B cell (primary cell): ENCODE measurements around the gene ZFR. TPM values are rescaled to one million over a fixed set of nuclear protein-coding genes. Genes with fewer than 3 reads are reported as not detected.

Experiments
- ATAC-seq: fragments of 200-7000 bp; cut with Tn5 transposase; one replicate; pipeline ENCODE4 v1.10.0; 2021; ENCODE audit warnings: low read depth, mild to moderate bottlenecking, moderate number of reproducible peaks, moderate library complexity
- CTCF ChIA-PET: fragments of 350-600 bp; sonication (Branson Sonifier 250); formaldehyde crosslinking; loops from one replicate; lab custom pipeline; 2021; ENCODE audit warnings: antibody characterized with exemption, inconsistent platforms; lab: Charles Lee
- POLR2A ChIA-PET: fragments of 350-600 bp; sonication (Branson Sonifier 250); formaldehyde crosslinking; loops from one replicate; lab custom pipeline; 2021; ENCODE audit warnings: antibody characterized with exemption; lab: Charles Lee
- DNase-seq: peaks from one replicate; pipeline ENCODE4 v3.0.0; 2013
- H2AFZ ChIP-seq: 2 replicates; pipeline ENCODE4 v1.6.1; 2012; ENCODE audit warnings: mild to moderate bottlenecking, low read depth, low read length; ENCODE audit not compliant: insufficient read depth, poor library complexity, severe bottlenecking
- H3K27ac ChIP-seq, 2 donors: 1 replicate in 1 of 2; 2 replicates in 1 of 2; pipeline ENCODE4 v1.5.1; 2012 to 2013; ENCODE audit warnings: low read length in 2 of 2, mild to moderate bottlenecking in 2 of 2, moderate library complexity in 1 of 2
- H3K27me3 ChIP-seq, 4 experiments: fragments of 200-600 bp in 1 of 4; sonication (generic) in 1 of 4; replicated peaks in 1 of 4; 1 replicate in 2 of 4; 2 replicates in 2 of 4; pipeline versions ENCODE4 v1.6.1 to v1.7.0; 2013 to 2016; ENCODE audit warnings: low read length in 3 of 4, mild to moderate bottlenecking in 2 of 4, mixed read lengths in 1 of 4, moderate library complexity in 1 of 4; ENCODE audit not compliant: insufficient read depth in 4 of 4, control insufficient read depth in 3 of 4; ENCODE audit errors: control extremely low read depth in 1 of 4
- H3K36me3 ChIP-seq, 2 experiments: replicated peaks in 1 of 2; 1 replicate in 1 of 2; 2 replicates in 1 of 2; pipeline versions ENCODE4 v1.6.1 to v1.7.1; 2013; ENCODE audit warnings: low read length in 1 of 2; ENCODE audit not compliant: insufficient read depth in 2 of 2, control insufficient read depth in 1 of 2; ENCODE audit errors: control extremely low read depth in 1 of 2, extremely low read depth in 1 of 2
- H3K4me1 ChIP-seq, 2 donors: fragments of 200-600 bp in 1 of 2; sonication (generic) in 1 of 2; 1 replicate in 1 of 2; 2 replicates in 1 of 2; pipeline versions ENCODE4 v1.5.1 to v1.6.1; 2013 to 2017; ENCODE audit warnings: low read length in 2 of 2; ENCODE audit not compliant: control insufficient read depth in 2 of 2, insufficient read depth in 2 of 2
- H3K4me2 ChIP-seq: replicated peaks from 2 replicates; pipeline ENCODE3; 2012; ENCODE audit warnings: mild to moderate bottlenecking, low read depth, low read length; ENCODE audit not compliant: poor library complexity, severe bottlenecking
- H3K4me3 ChIP-seq, 5 experiments: fragments of 200-600 bp in 1 of 5; sonication (generic) in 1 of 5; 1 replicate in 3 of 5; 2 replicates in 2 of 5; pipeline versions ENCODE4 v1.5.1 to v1.7.0; 2011 to 2016; ENCODE audit warnings: low read length in 4 of 5, mild to moderate bottlenecking in 4 of 5, low read depth in 2 of 5, control low read depth in 1 of 5, moderate library complexity in 1 of 5; ENCODE audit not compliant: insufficient read depth in 1 of 5; ENCODE audit errors: control extremely low read depth in 1 of 5, extremely low read depth in 1 of 5
- H3K79me2 ChIP-seq: fragments of 200-600 bp; sonication (generic); one replicate; pipeline ENCODE4 v1.6.0; 2016; ENCODE audit warnings: low read length; ENCODE audit not compliant: control insufficient read depth, insufficient read depth
- H3K9ac ChIP-seq: fragments of 200-600 bp; sonication (generic); 2 replicates; pipeline ENCODE4 v1.6.1; 2017; ENCODE audit warnings: mild to moderate bottlenecking, low read length, moderate library complexity
- H3K9me3 ChIP-seq, 3 donors: one replicate each; pipeline versions ENCODE4 v1.6.1 to v1.7.1; 2013; ENCODE audit warnings: low read length in 2 of 3; ENCODE audit not compliant: control insufficient read depth in 2 of 3, insufficient read depth in 1 of 3; ENCODE audit errors: control extremely low read depth in 1 of 3
- H4K20me1 ChIP-seq: 2 replicates; pipeline ENCODE4 v1.6.0; 2012; ENCODE audit warnings: mild to moderate bottlenecking, low read length; ENCODE audit not compliant: insufficient read depth, control insufficient read depth, poor library complexity, severe bottlenecking
- H3K27ac Mint-ChIP-seq: one replicate; pipeline ENCODE4 v1.8.0; 2021; ENCODE audit warnings: mixed read lengths
- H3K27me3 Mint-ChIP-seq: one replicate; pipeline ENCODE4 v1.8.0; 2021; ENCODE audit warnings: mixed read lengths
- H3K4me1 Mint-ChIP-seq: one replicate; pipeline ENCODE4 v1.8.0; 2021; ENCODE audit warnings: mixed read lengths
- H3K4me3 Mint-ChIP-seq: one replicate; pipeline ENCODE4 v1.8.0; 2021; ENCODE audit warnings: mixed read lengths
- H3K9me3 Mint-ChIP-seq: one replicate; pipeline ENCODE4 v1.8.0; 2022; ENCODE audit warnings: mixed read lengths; ENCODE audit not compliant: insufficient read depth
- EZH2 ChIP-seq: IDR thresholded peaks from 2 replicates; pipeline ENCODE4 v1.6.1; 2012; ENCODE audit warnings: borderline replicate concordance, low read depth, mild to moderate bottlenecking, moderate library complexity, low read length; ENCODE audit not compliant: insufficient read depth, poor library complexity, severe bottlenecking
- WGBS: methylation state at CpG from one replicate; pipeline ENCODE4 v1.1.5; 2013; ENCODE audit warnings: missing lambda C conversion rate; ENCODE audit not compliant: insufficient coverage; 5-methylcytosine and 5-hydroxymethylcytosine counted together
- intact Hi-C: fragments of 100-400 bp; cut with micrococcal nuclease; formaldehyde crosslinking; loops from one replicate; pipeline ENCODE4 v1.10.0; 2022
- polyA plus RNA-seq: library from polyadenylated mRNA; depleted of rRNA; stranded (reverse); fragments of >200 nt; gene quantifications from 2 replicates; pipeline ENCODE4 v1.2.3, GENCODE V29; 2012
- total RNA-seq, 2 donors: library from RNA; stranded (reverse); fragments of 120-200 nt in 1 of 2; gene quantifications; 1 replicate in 1 of 2; 2 replicates in 1 of 2; pipeline versions ENCODE4 v1.2.3 to v1.2.4, GENCODE V29; 2013 to 2022
- TF ChIP-seq, protein P1 (sequence below): fragments of 200-600 bp; IDR thresholded peaks from one replicate; pipeline ENCODE4 v1.8.0; 2022; ENCODE audit warnings: antibody characterized with exemption, mild to moderate bottlenecking

ZFR gene
- total and polyA plus RNA-seq, 2 donors (not counting 1 experiment from before 2014, with no cell fraction given): 31.4 to 69.0 TPM

DNA sequence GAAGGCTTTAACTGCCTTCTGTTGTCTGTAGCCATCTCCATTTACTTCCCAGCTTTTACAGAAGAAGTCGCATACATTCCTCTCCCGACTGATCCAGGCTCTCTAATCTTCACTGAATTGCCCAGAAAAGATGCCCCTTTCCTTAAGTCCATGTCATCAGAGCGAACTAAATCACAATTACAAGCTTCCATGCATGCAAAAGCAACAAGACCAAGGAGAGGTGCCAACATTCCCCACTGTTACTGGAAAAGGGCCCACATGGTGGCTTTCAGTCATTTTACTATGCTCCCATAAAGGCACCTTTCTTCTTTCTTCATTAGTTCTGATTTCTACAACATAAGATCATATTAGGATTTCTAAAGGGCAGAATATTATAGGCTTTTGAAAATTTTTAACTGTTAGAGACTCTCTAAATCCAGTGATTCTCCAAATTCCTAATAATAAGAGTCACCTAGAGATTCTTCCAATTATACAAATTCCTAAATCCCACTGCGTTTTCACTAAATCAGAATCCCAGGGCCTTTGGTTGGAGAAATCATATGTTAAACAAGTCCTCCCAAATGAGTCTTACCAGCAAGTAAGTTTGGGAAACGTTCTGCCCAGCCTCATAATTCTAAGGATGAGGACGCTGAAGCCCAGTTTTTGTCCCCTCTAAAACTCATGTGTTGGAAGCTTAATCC is 17.0 kb upstream of the ZFR start:
- no peak for TF ChIP-seq EZH2
- TF ChIP-seq, protein P1, sequence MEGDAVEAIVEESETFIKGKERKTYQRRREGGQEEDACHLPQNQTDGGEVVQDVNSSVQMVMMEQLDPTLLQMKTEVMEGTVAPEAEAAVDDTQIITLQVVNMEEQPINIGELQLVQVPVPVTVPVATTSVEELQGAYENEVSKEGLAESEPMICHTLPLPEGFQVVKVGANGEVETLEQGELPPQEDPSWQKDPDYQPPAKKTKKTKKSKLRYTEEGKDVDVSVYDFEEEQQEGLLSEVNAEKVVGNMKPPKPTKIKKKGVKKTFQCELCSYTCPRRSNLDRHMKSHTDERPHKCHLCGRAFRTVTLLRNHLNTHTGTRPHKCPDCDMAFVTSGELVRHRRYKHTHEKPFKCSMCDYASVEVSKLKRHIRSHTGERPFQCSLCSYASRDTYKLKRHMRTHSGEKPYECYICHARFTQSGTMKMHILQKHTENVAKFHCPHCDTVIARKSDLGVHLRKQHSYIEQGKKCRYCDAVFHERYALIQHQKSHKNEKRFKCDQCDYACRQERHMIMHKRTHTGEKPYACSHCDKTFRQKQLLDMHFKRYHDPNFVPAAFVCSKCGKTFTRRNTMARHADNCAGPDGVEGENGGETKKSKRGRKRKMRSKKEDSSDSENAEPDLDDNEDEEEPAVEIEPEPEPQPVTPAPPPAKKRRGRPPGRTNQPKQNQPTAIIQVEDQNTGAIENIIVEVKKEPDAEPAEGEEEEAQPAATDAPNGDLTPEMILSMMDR: no peak
- peaks cover 2% of the 10 kb centered on the region for H3K27me3 Mint-ChIP-seq
- DNase-seq (no peak), ATAC-seq (no peak)
- no peak overlapping the region for H3K9ac ChIP-seq
- H3K27ac Mint-ChIP-seq: no peak overlapping the region
- H4K20me1 ChIP-seq: no peaks in the 10 kb centered on the region
- H3K9me3 Mint-ChIP-seq: no peaks in the 10 kb centered on the region
- H2AFZ ChIP-seq: no peak overlapping the region
- 86% methylated on average over 3 of the region's 6 CpGs for WGBS
- no peaks in the 10 kb centered on the region for H3K79me2 ChIP-seq
- peaks cover 0 to 3% (median 0%) of the 10 kb centered on the region in 4 experiments for H3K27me3 ChIP-seq
- ChIA-PET CTCF (interaction anchor here (1.6 kb wide), 1 partner anchor 13 kb away, joined by 3 read pairs; no protein-coding TSS in a partner anchor), POLR2A (no interaction called here)
- no peak overlapping the region for H3K4me3 Mint-ChIP-seq
- H3K9me3 ChIP-seq: peaks cover 0 to 13% (median 6%) of the 10 kb centered on the region in 3 donors
- H3K4me3 ChIP-seq: no peak overlapping the region
- intact Hi-C loops: no loop called here
- no peaks in the 10 kb centered on the region for H3K4me1 Mint-ChIP-seq
- no peaks in the 10 kb centered on the region for H3K36me3 ChIP-seq
- no peak overlapping the region for H3K27ac ChIP-seq
- H3K4me2 ChIP-seq: no peak overlapping the region
- no peaks in the 10 kb centered on the region for H3K4me1 ChIP-seq

DNA sequence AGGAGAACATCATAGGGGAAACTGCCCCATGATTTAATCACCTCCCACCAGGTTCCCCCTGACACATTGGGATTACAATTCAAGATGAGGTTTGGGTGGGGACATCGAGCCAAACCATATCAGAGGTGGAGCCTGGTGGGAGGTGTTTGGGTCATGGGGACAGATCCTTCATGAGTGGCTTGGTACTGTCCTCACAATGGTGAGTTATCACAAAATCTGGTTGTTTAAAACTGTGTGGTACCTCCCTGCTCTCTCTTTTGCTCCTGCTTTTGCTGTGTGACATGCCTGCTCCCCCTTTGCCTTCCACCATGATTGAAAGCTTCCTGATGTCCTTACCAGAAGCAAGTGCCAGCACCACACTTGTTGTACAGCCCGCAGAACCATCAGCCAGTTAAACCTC is 16.2 kb upstream of the ZFR start:
- no peak for DNase-seq
- no peak overlapping the region for H3K4me2 ChIP-seq
- H3K79me2 ChIP-seq: no peaks in the 10 kb centered on the region
- POLR2A ChIA-PET: no interaction called here
- no peak for ATAC-seq
- WGBS: 88% methylated on average over 1 of the region's 2 CpGs
- no peaks in the 10 kb centered on the region for H4K20me1 ChIP-seq
- Mint-ChIP-seq H3K27me3 (peaks cover 8% of the 10 kb centered on the region), H3K9me3 (no peaks in the 10 kb centered on the region), H3K4me1 (no peaks in the 10 kb centered on the region), H3K4me3 (no peak overlapping the region), H3K27ac (no peak overlapping the region)
- no peak overlapping the region for H3K9ac ChIP-seq
- intact Hi-C loops: no loop called here
- no peaks in the 10 kb centered on the region for H3K36me3 ChIP-seq
- CTCF ChIA-PET: interaction anchor here (1.6 kb wide), 1 partner anchor 12 kb away, joined by 3 read pairs; no protein-coding TSS in a partner anchor
- TF ChIP-seq EZH2: no peak
- TF ChIP-seq, protein P1: no peak
- H3K27ac ChIP-seq: no peak overlapping the region
- H3K4me3 ChIP-seq: no peak overlapping the region
- no peaks in the 10 kb centered on the region for H3K4me1 ChIP-seq
- H3K27me3 ChIP-seq: peaks cover 0 to 3% (median 0%) of the 10 kb centered on the region in 4 experiments
- peaks cover 0 to 13% (median 6%) of the 10 kb centered on the region in 3 donors for H3K9me3 ChIP-seq
- no peak overlapping the region for H2AFZ ChIP-seq
